Panc1 (cell line): ENCODE measurements around the gene TAGLN2. TPM values are rescaled to one million over a fixed set of nuclear protein-coding genes. Genes with fewer than 3 reads are reported as not detected.

Experiments used
- ATAC-seq: fragments of 200-7000 bp; cut with Tn5 transposase; 2 replicates; pipeline ENCODE4 v1.9.1; 2020; ENCODE audit warnings: mild to moderate bottlenecking, moderate library complexity
- BruUV-seq: library from RNA; stranded (reverse); fragments of 400-500 nt; replicated peaks from 2 replicates; lab custom pipeline; 2021; lab: Mats Ljungman, UMichigan
- CTCF ChIA-PET: fragments of 300-600 bp; sonication (Branson Sonifier 250); formaldehyde crosslinking; loops from one replicate; lab custom pipeline; 2022; ENCODE audit warnings: antibody characterized with exemption; lab: Charles Lee
- POLR2A ChIA-PET: fragments of 300-600 bp; sonication (Branson Sonifier 250); formaldehyde crosslinking; loops from one replicate; lab custom pipeline; 2022; ENCODE audit warnings: antibody characterized with exemption; lab: Charles Lee
- DNase-seq: peaks from one replicate; pipeline ENCODE4 v3.0.0-alpha.2; 2010; ENCODE audit warnings: low read depth, low spot score
- H3K27ac ChIP-seq: 2 replicates; pipeline ENCODE4 v1.5.1; 2011; ENCODE audit warnings: mild to moderate bottlenecking, low read length, inconsistent platforms
- H3K27me3 ChIP-seq: fragments of 200-500 bp; sonication (Bioruptor generic); 2 replicates; pipeline ENCODE4 v1.6.0; 2014; ENCODE audit warnings: low read length, inconsistent platforms; ENCODE audit not compliant: control insufficient read depth, insufficient read depth
- H3K36me3 ChIP-seq: fragments of 200-500 bp; sonication (Bioruptor generic); 2 replicates; pipeline ENCODE4 v1.5.1; 2014; ENCODE audit warnings: inconsistent platforms, mild to moderate bottlenecking, low read length, moderate library complexity; ENCODE audit not compliant: control insufficient read depth, insufficient read depth
- H3K4me1 ChIP-seq: 2 replicates; pipeline ENCODE4 v1.5.1; 2011; ENCODE audit warnings: inconsistent platforms, mild to moderate bottlenecking, low read length, moderate library complexity; ENCODE audit not compliant: control insufficient read depth, insufficient read depth
- H3K4me3 ChIP-seq, 2 experiments: 2 replicates each; pipeline ENCODE4 v1.5.1; 2011 to 2012; ENCODE audit warnings: low read depth in 2 of 2, low read length in 2 of 2, mild to moderate bottlenecking in 2 of 2, inconsistent platforms in 1 of 2, moderate library complexity in 1 of 2
- H3K9me3 ChIP-seq: fragments of 200-500 bp; sonication (Bioruptor generic); 2 replicates; pipeline ENCODE4 v1.5.1; 2014; ENCODE audit warnings: low read depth, mild to moderate bottlenecking, inconsistent platforms, low read length, moderate library complexity; ENCODE audit not compliant: control insufficient read depth, insufficient read depth
- CTCF ChIP-seq: fragments of 450-650 bp; IDR thresholded peaks from 2 replicates; pipeline ENCODE4 v1.5.1; 2017; ENCODE audit warnings: mild to moderate bottlenecking
- POLR2AphosphoS5 ChIP-seq: IDR thresholded peaks from 2 replicates; pipeline ENCODE4 v1.6.1; 2012; ENCODE audit warnings: mild to moderate bottlenecking, low read depth, low read length, moderate library complexity
- SIN3A ChIP-seq: IDR thresholded peaks from 2 replicates; pipeline ENCODE4 v1.6.1; 2012; ENCODE audit warnings: low read depth, mild to moderate bottlenecking, low read length, moderate library complexity, borderline replicate concordance; ENCODE audit not compliant: insufficient read depth
- in situ Hi-C: cut with HindIII; loops from 2 replicates; pipeline ENCODE4 v1.10.0; 2016; ENCODE audit warnings: low sequenced_read_pairs, low pct_unique_long_range_greater_than_20kb
- intact Hi-C: fragments of 100-400 bp; cut with micrococcal nuclease; formaldehyde crosslinking; loops from one replicate; pipeline ENCODE4 v1.10.0; 2022; ENCODE audit not compliant: unreplicated experiment
- total RNA-seq: library from RNA; stranded (reverse); gene quantifications from one replicate; pipeline ENCODE4 v1.2.1, GENCODE V29; 2021; ENCODE audit not compliant: unreplicated experiment
- TF ChIP-seq, protein P1 (sequence below), 2 experiments: IDR thresholded peaks; 2 replicates each; pipeline ENCODE4 v1.6.1; 2011 to 2012; ENCODE audit warnings: low read depth in 2 of 2, control low read depth in 1 of 2, low read length in 1 of 2, mild to moderate bottlenecking in 1 of 2, moderate library complexity in 1 of 2; ENCODE audit not compliant: insufficient read depth in 1 of 2

The TAGLN2 gene
- total RNA-seq, 1 experiment from 2014 or later, result 474 TPM

GRCh38 chr1:159958719-159959380 is 33.5 kb upstream of the TAGLN2 start:
- intact Hi-C loops, result no loop called here
- H3K27ac ChIP-seq, result no peak overlapping the region
- DNase-seq, result no peak
- no peaks in the 10 kb centered on the region for H3K4me1 ChIP-seq
- no peak for TF ChIP-seq POLR2AphosphoS5
- no peak for TF ChIP-seq SIN3A
- TF ChIP-seq CTCF, result no peak
- TF ChIP-seq, protein P1, sequence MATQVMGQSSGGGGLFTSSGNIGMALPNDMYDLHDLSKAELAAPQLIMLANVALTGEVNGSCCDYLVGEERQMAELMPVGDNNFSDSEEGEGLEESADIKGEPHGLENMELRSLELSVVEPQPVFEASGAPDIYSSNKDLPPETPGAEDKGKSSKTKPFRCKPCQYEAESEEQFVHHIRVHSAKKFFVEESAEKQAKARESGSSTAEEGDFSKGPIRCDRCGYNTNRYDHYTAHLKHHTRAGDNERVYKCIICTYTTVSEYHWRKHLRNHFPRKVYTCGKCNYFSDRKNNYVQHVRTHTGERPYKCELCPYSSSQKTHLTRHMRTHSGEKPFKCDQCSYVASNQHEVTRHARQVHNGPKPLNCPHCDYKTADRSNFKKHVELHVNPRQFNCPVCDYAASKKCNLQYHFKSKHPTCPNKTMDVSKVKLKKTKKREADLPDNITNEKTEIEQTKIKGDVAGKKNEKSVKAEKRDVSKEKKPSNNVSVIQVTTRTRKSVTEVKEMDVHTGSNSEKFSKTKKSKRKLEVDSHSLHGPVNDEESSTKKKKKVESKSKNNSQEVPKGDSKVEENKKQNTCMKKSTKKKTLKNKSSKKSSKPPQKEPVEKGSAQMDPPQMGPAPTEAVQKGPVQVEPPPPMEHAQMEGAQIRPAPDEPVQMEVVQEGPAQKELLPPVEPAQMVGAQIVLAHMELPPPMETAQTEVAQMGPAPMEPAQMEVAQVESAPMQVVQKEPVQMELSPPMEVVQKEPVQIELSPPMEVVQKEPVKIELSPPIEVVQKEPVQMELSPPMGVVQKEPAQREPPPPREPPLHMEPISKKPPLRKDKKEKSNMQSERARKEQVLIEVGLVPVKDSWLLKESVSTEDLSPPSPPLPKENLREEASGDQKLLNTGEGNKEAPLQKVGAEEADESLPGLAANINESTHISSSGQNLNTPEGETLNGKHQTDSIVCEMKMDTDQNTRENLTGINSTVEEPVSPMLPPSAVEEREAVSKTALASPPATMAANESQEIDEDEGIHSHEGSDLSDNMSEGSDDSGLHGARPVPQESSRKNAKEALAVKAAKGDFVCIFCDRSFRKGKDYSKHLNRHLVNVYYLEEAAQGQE (IDR thresholded peaks at IDR 0.05; ENCODE audit: insufficient read depth in 1 of 2, low read depth in 2 of 2, low read length in 1 of 2), result no peak
- ChIA-PET CTCF (no interaction called here), POLR2A (no interaction called here)
- H3K36me3 ChIP-seq, result no peaks in the 10 kb centered on the region
- peaks cover 9% of the 10 kb centered on the region for H3K27me3 ChIP-seq
- no peak for ATAC-seq
- no peaks in the 10 kb centered on the region for H3K9me3 ChIP-seq
- in situ Hi-C loops, result no loop called here
- BruUV-seq, result no TSS peak
- H3K4me3 ChIP-seq, result no peak overlapping the region

- H3K36me3 ChIP-seq, result no peaks in the 10 kb centered on the region
- no peak for DNase-seq
- H3K9me3 ChIP-seq, result no peaks in the 10 kb centered on the region
- intact Hi-C loops (no loop called here), in situ Hi-C loops (no loop called here)
- BruUV-seq, result no TSS peak
- no peak overlapping the region for H3K27ac ChIP-seq
- ChIA-PET CTCF (no interaction called here), POLR2A (no interaction called here)
- H3K4me3 ChIP-seq, result no peak overlapping the region
- H3K4me1 ChIP-seq, result no peaks in the 10 kb centered on the region
- peaks cover 12% of the 10 kb centered on the region for H3K27me3 ChIP-seq
- peak; percentile 70; the same call in 1 of the 2 replicates for ATAC-seq
- no peak for TF ChIP-seq CTCF
Observed at GRCh38 chr1:159957824-159958268, 32.5 kb upstream of the TAGLN2 start.
